Keratinocyte (primary cell): Measurements from ENCODE around the gene ZNF438. TPM values are rescaled to one million over a fixed set of nuclear protein-coding genes. Genes with fewer than 3 reads are reported as not detected.

Experiments used
- DNase-seq: peaks from one replicate; pipeline ENCODE4 v3.0.0-alpha.2; 2011; ENCODE audit warnings: low read depth, missing footprints, low spot score
- FAIRE-seq: peaks from 2 replicates; lab custom pipeline; 2011; peaks lifted over from hg19 to GRCh38; lab: Jason Lieb, UNC
- H2AFZ ChIP-seq: 2 replicates; pipeline ENCODE4 v1.6.0; 2012; ENCODE audit warnings: low read length, control low read depth, inconsistent platforms; ENCODE audit not compliant: control insufficient read depth
- H3K27ac ChIP-seq: 2 replicates; pipeline ENCODE4 v1.5.1; 2011; ENCODE audit warnings: low read length; ENCODE audit not compliant: control insufficient read depth, insufficient read depth
- H3K27me3 ChIP-seq: 3 replicates; pipeline ENCODE4 v1.6.0; 2011; ENCODE audit warnings: low read length; ENCODE audit not compliant: control insufficient read depth, insufficient read depth; ENCODE audit errors: extremely low read depth
- H3K36me3 ChIP-seq, 2 experiments: 2 replicates in 1 of 2; 3 replicates in 1 of 2; pipeline ENCODE4 v1.5.1; 2011; ENCODE audit warnings: low read length in 2 of 2, mild to moderate bottlenecking in 1 of 2; ENCODE audit not compliant: control insufficient read depth in 2 of 2, insufficient read depth in 2 of 2; ENCODE audit errors: extremely low read depth in 1 of 2
- H3K4me1 ChIP-seq: 3 replicates; pipeline ENCODE4 v1.5.1; 2011; ENCODE audit warnings: low read length; ENCODE audit not compliant: control insufficient read depth, insufficient read depth; ENCODE audit errors: extremely low read depth
- H3K4me2 ChIP-seq: 3 replicates; pipeline ENCODE4 v1.6.0; 2011; ENCODE audit warnings: low read depth, low read length; ENCODE audit not compliant: control insufficient read depth, insufficient read depth; ENCODE audit errors: extremely low read depth
- H3K4me3 ChIP-seq, 3 experiments: fragments of 200-600 bp in 1 of 3; sonication (generic) in 1 of 3; 2 replicates in 2 of 3; 3 replicates in 1 of 3; pipeline ENCODE4 v1.5.1; 2011 to 2016; ENCODE audit warnings: low read length in 3 of 3, mild to moderate bottlenecking in 3 of 3, control low read depth in 2 of 3, inconsistent platforms in 1 of 3, low read depth in 1 of 3, mixed read lengths in 1 of 3, mixed run types in 1 of 3, moderate library complexity in 1 of 3; ENCODE audit not compliant: control insufficient read depth in 2 of 3, insufficient read depth in 2 of 3; ENCODE audit errors: extremely low read depth in 1 of 3
- H3K79me2 ChIP-seq: 2 replicates; pipeline ENCODE4 v1.6.0; 2012; ENCODE audit warnings: low read length; ENCODE audit not compliant: control insufficient read depth, insufficient read depth
- H3K9ac ChIP-seq: 3 replicates; pipeline ENCODE4 v1.6.0; 2011; ENCODE audit warnings: low read length; ENCODE audit not compliant: control insufficient read depth, insufficient read depth; ENCODE audit errors: extremely low read depth
- H3K9me1 ChIP-seq: 3 replicates; pipeline ENCODE4 v1.6.0; 2011; ENCODE audit warnings: low read length; ENCODE audit not compliant: control insufficient read depth, insufficient read depth; ENCODE audit errors: extremely low read depth
- H3K9me3 ChIP-seq: 2 replicates; pipeline ENCODE4 v1.5.1; 2012; ENCODE audit warnings: low read depth, low read length; ENCODE audit not compliant: control insufficient read depth
- H4K20me1 ChIP-seq: 3 replicates; pipeline ENCODE4 v1.6.0; 2011; ENCODE audit warnings: low read length; ENCODE audit not compliant: control insufficient read depth, insufficient read depth; ENCODE audit errors: extremely low read depth
- CTCF ChIP-seq, 3 experiments: IDR thresholded peaks in 1 of 3; conservative IDR thresholded peaks in 1 of 3; optimal IDR thresholded peaks in 1 of 3; 2 replicates in 2 of 3; 3 replicates in 1 of 3; pipeline versions ENCODE3 to v1.5.1; 2011; ENCODE audit warnings: low read length in 3 of 3, mild to moderate bottlenecking in 3 of 3, moderate library complexity in 2 of 3, control low read depth in 1 of 3, inconsistent platforms in 1 of 3; ENCODE audit not compliant: insufficient read depth in 2 of 3; ENCODE audit errors: extremely low read depth in 1 of 3
- EZH2 ChIP-seq: IDR thresholded peaks from one replicate; pipeline ENCODE4 v1.6.1; 2012; ENCODE audit warnings: inconsistent platforms, mild to moderate bottlenecking, low read length, moderate library complexity
- dilution Hi-C: fragments of 300-500 bp; cut with MboI; formaldehyde crosslinking; loops from one replicate; pipeline ENCODE4 v1.7.0; 2020; ENCODE audit warnings: low sequenced_read_pairs; ENCODE audit not compliant: extremely low pct_ligation_motif_present
- polyA plus RNA-seq, 5 experiments: library from polyadenylated mRNA; depleted of rRNA in 3 of 5; stranded (reverse) in 3 of 5; stranded (forward) in 1 of 5; unstranded in 1 of 5; fragments of >200 nt; gene quantifications; 1 replicate in 1 of 5; 2 replicates in 3 of 5; 3 replicates in 1 of 5; pipeline versions ENCODE4 v1.2.1 to v1.2.3, GENCODE V29; 2011 to 2012; ENCODE audit warnings: missing spikeins in 2 of 5, low read depth in 1 of 5, low replicate concordance in 1 of 5

ZNF438 gene
- polyA plus RNA-seq, 1 donor (not counting 4 experiments of a cell fraction or from before 2014, with no cell fraction given): 2.8 TPM

GRCh38 chr10:31037749-31038148 is 6.1 kb upstream of the ZNF438 start:
- H3K27me3 ChIP-seq: no peaks in the 10 kb centered on the region
- H3K79me2 ChIP-seq: no peaks in the 10 kb centered on the region
- TF ChIP-seq EZH2 (no peak), CTCF (optimal IDR thresholded peaks at IDR 0.05 in 1 of 3, IDR thresholded peaks at IDR 0.05 in 1 of 3, conservative IDR thresholded peaks at IDR 0.05 in 1 of 3; ENCODE audit: extremely low read depth in 1 of 3, insufficient read depth in 2 of 3, low read length in 3 of 3) (no peak)
- no peaks in the 10 kb centered on the region for H3K9me3 ChIP-seq
- dilution Hi-C loops: no loop called here
- no peak overlapping the region for H3K9ac ChIP-seq
- DNase-seq (no peak), FAIRE-seq (no peak)
- no peak overlapping the region for H3K4me3 ChIP-seq
- H3K36me3 ChIP-seq: no peaks in the 10 kb centered on the region
- no peak overlapping the region for H3K4me2 ChIP-seq
- no peak overlapping the region for H3K27ac ChIP-seq
- no peaks in the 10 kb centered on the region for H4K20me1 ChIP-seq
- no peaks in the 10 kb centered on the region for H3K9me1 ChIP-seq
- H2AFZ ChIP-seq: no peak overlapping the region
- H3K4me1 ChIP-seq: peaks cover 10% of the 10 kb centered on the region

GRCh38 chr10:31036209-31036608 is 4.5 kb upstream of the ZNF438 start:
- Histone ChIP-seq H4K20me1 (no peaks in the 10 kb centered on the region), H3K4me3 (no peak overlapping the region), H3K9me3 (no peaks in the 10 kb centered on the region), H3K4me1 (peaks cover 10% of the 10 kb centered on the region), H3K27ac (no peak overlapping the region), H3K4me2 (no peak overlapping the region), H3K36me3 (no peaks in the 10 kb centered on the region), H2AFZ (no peak overlapping the region), H3K9me1 (no peaks in the 10 kb centered on the region), H3K79me2 (no peaks in the 10 kb centered on the region), H3K27me3 (no peaks in the 10 kb centered on the region), H3K9ac (no peak overlapping the region)
- TF ChIP-seq EZH2 (no peak), CTCF (optimal IDR thresholded peaks at IDR 0.05 in 1 of 3, IDR thresholded peaks at IDR 0.05 in 1 of 3, conservative IDR thresholded peaks at IDR 0.05 in 1 of 3; ENCODE audit: extremely low read depth in 1 of 3, insufficient read depth in 2 of 3, low read length in 3 of 3) (no peak)
- dilution Hi-C loops: no loop called here
- no peak for DNase-seq
- peak; percentile 32 for FAIRE-seq
